Endothelial cell of hepatic sinusoid (primary cell): ENCODE measurements around the gene DUOX2.
"Not testable (repeated sequence)": the region's sequence is repeated elsewhere in the genome, so short reads cannot be mapped to it uniquely, and the experiment has no call there.

Experiments
- in situ Hi-C: cut with HindIII; loops from 2 replicates; pipeline ENCODE4 v1.10.0; 2017; ENCODE audit warnings: low sequenced_read_pairs

The DUOX2 gene

DNA sequence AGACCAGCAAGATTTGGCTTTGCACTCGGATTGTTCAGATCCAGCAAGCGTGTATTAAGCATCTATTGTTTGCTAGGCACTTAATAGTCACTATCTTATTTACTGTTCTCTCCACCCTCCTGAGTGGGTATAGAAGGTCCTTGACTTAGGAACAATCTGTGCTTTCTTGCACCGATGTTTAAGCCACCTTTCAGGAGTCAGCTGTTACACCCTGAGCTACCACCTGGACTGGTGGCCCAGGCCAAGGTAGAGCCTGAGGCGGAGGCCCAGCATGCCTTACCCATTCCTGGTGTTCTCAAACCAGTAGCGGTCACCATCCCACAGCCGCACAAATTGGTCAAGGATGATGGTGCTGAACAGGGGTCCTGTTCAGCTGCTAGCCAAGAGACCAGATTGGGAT lies 25.8 kb upstream of the DUOX2 start:
- in situ Hi-C loops, result no loop called here

DNA sequence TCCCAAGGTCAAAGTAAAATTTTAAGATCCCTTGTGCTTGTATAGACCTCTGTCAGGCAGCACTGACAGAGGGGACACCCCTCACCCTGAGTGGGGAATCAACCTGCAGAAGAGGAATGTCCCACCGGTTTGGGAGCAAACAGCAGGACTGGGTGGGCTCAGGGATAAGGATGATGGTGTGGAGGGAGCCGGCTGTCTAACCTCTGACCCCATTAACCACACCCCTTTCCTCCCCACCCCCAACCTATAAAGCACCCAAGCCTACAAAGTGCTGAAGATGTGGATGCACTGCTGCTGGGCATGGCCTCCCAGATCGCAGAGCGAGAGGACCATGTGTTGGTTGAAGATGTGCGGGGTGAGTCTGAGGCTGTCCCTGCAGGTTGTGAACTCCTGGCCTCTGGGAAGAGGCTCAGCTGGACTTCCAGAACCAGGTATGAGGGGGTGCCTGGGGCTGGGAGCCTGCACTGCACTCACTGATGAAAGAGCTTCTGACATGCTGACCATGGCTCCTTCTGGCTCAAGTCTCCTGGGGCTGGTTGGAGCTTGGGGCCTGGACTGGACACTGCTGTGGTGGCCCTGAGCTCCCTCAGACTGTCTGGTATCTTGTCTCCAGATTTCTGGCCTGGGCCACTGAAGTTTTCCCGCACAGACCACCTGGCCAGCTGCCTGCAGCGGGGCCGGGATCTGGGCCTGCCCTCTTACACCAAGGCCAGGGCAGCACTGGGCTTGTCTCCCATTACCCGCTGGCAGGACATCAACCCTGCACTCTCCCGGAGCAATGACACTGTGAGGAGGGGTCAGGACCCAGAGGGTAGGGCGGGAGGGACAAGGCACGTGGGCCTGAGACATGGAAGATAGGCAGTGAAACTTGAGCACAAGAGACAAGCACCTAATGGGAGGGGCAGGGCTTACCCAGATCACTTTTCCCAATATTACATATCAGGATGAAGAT lies 25.1 kb upstream of the DUOX2 start:
- in situ Hi-C loops, result no loop called here

DNA sequence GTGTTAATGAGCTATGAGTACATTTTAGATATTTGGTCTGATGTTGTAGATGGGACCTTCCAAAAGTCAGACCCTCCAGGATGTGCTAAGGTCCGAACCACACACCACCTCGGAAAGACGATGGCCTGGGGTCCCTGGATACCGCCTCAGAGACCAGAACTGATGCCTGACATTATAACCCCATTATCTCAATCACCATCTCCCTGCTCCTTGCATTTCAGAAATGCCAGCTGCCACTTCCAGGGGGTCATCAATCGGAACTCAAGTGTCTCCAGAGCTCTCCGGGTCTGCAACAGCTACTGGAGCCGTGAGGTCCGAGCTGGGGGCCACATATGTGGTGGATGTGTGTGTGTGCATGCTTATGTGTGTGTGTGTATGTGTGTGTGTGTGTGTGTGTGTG lies 23.7 kb upstream of the DUOX2 start:
- in situ Hi-C loops, result no loop called here

DNA sequence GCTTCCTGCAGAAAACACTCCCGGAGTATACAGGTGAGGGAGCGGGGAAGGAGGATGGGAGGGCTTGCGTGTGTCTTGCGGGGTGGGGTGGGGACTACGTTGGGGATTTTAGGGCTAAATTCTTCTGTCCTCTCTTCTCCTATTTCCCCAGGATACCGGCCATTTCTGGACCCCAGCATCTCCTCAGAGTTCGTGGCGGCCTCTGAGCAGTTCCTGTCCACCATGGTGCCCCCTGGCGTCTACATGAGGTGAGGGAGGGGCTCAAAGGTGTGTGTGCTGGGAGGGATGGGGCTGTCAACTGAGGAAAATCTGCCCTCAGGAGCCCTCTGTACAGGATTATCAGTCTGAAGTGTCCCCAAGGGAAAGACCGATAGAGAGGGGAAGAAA lies 22.4 kb upstream of the DUOX2 start:
- in situ Hi-C loops, result no loop called here

DNA sequence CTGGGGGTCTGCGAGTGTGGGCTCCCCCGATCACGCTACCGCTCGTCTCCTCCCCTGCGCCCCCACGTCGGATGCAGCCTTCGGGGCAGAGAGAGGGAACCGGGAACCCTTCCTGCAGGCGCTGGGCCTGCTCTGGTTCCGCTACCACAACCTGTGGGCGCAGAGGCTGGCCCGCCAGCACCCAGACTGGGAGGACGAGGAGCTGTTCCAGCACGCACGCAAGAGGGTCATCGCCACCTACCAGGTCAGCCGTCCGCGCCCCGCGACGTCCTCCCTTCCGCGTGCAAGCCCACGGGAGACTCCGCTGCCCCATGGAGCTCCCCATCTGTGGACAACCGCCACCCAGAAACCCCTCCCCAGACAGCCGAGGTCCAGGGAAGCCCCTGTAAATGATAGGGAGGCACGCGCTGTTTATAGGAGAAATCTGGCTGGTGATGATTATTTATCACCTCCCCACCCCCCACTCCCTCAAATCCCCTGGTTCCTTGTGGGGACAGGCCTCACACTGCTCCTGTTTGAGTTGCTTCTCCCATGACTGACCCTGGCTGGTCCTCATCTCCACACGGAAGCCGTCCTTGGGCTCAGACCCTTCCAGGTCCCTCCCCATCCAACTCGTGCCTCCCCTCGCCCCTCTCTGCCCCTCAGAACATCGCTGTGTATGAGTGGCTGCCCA lies 21.9 kb upstream of the DUOX2 start:
- in situ Hi-C loops, result not testable (repeated sequence)

DNA sequence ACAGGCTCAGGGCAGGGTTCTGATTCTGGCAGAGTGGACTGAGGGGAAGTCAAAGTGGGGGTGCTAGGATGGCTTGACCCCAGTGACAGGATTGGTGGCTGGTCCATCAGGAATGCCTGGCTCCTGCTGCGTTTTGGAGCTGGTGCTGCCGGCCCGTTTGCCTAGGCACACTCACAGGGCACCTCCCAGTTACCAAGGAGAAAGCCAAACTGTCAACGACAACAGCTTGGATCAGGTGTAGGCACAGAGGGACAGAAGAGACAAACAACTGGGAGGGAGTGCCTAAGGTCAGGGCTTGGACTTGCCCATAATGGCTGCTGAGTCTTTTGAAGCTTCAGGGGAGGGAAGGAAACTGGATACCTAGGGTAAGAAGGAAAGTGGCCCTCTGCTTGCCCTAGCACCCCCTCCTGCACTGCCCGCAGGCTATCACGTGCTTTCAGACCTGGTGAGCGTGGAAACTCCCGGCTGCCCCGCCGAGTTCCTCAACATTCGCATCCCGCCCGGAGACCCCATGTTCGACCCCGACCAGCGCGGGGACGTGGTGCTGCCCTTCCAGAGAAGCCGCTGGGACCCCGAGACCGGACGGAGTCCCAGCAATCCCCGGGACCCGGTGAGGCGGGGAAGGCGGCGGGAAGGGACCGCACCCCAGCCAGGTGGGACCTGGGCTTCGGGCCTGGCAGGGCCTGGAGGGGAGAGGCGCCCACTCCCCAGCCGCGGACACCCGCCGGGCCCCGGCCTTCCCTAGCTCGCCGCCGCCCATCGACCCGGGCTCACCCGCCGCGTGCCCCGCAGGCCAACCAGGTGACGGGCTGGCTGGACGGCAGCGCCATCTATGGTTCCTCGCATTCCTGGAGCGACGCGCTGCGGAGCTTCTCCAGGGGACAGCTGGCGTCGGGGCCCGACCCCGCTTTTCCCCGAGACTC lies 21.0 kb upstream of the DUOX2 start:
- in situ Hi-C loops, result no loop called here

DNA sequence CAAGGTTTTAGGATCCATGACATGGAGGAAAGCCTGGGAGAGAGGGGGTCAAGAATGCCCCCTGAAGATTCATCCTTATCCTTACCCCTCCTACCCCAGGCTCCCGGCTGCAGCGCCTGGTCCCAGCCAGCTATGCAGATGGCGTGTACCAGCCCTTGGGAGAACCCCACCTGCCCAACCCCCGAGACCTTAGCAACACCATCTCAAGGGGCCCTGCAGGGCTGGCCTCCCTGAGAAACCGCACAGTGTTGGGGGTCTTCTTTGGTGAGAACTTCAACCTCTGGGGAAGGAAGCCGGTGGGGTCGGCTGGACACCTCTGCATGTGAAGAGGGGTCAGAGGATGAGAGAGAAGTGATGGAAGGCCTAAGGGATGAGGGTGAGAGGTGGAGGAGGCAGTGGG lies 20.1 kb upstream of the DUOX2 start:
- in situ Hi-C loops, result no loop called here

- in situ Hi-C loops, result no loop called here
Measured at GRCh38 chr15:45133561-45133920, 19.6 kb upstream of the DUOX2 start.

- in situ Hi-C loops, result no loop called here
Measured at GRCh38 chr15:45132844-45133560, 19.0 kb upstream of the DUOX2 start.

DNA sequence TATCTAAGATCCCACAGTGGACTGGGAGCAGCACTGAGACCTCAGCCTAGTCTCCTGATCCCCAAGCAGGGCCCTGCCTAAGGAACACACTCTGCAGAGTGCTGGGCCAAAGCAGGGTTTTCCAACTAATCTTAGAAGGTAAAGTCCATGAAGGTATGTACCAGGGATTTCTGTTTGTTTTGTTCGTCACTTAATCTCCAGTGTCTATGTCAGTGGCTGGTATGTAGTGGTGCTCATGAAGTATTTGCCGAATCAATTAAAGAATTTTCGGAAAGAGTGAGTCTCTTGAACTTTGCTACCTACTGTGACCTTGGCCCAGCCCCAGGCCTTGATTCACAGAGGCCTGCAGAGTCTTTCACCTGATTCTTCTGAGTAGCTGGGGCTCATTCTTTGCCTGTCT lies 17.5 kb upstream of the DUOX2 start:
- in situ Hi-C loops, result no loop called here

GRCh38 chr15:45130291-45131000 lies 16.5 kb upstream of the DUOX2 start:
- in situ Hi-C loops, result no loop called here

- in situ Hi-C loops, result no loop called here
Measured at GRCh38 chr15:45129651-45130129, 15.7 kb upstream of the DUOX2 start, which contains the start of the genes DUOX1 and DUOXA1. DUOX1 (plus strand) TSS chr15:45129994; CDS start chr15:45131967, 1,973 bp downstream. DUOXA1 (minus strand) TSS chr15:45129879; CDS start chr15:45123014, 6,865 bp downstream.

- in situ Hi-C loops, result no loop called here
Measured at GRCh38 chr15:45128971-45129639, 15.1 kb upstream of the DUOX2 start.

- in situ Hi-C loops, result no loop called here
Measured at GRCh38 chr15:45126535-45127158, 12.7 kb upstream of the DUOX2 start.

DNA sequence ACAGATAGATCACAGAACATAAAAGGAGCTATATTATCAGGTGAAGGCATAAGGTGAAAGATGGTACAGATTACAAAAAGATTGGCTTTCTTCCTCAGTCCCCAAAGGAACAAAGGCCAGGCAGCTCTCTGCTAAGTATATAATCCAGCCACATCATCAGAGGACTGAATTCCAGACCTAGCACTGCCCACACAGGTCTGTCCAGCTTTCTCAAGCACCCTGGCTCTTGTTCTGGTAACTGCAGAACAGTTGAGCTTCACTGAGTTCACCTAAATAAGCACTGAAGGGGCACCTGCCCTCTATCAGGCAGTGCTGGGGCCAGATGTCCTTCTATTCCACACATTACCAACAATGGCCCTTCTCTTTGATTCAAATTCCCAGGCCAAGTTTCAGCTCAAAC lies 9.4 kb upstream of the DUOX2 start:
- in situ Hi-C loops, result no loop called here

DNA sequence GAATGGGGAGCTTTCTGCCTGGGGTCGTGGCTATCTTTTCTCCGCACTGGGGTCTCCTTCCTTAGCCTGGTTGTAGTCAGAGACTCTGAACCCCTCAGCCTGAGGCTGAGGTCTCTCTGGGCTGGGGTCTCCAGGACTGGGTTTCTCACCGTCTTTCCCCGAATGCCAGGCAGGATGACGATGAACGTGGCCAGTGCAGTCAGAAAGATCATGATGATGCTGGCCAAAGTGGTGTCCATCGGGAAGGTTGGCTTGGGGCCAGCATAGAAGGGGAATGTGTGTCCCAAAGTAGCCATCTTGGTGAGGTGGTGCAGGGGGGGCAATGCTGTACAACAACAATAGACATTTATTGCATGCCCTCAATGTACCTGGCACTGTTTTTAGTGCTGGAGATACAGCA lies 8.7 kb upstream of the DUOX2 start:
- in situ Hi-C loops, result no loop called here

- in situ Hi-C loops, result no loop called here
Measured at GRCh38 chr15:45121706-45122417, 7.9 kb upstream of the DUOX2 start.

GRCh38 chr15:45121020-45121419 lies 7.0 kb upstream of the DUOX2 start:
- in situ Hi-C loops, result no loop called here
